ENCODE data around the gene CIRBP. TPM values are rescaled to one million over a fixed set of nuclear protein-coding genes. Genes with fewer than 3 reads are reported as not detected.
"Not testable (repeated sequence)": the region's sequence is repeated elsewhere in the genome, so short reads cannot be mapped to it uniquely, and the experiment has no call there.

CIRBP gene
- total and polyA plus RNA-seq, 2 donors, result 229 to 693 TPM

DNA sequence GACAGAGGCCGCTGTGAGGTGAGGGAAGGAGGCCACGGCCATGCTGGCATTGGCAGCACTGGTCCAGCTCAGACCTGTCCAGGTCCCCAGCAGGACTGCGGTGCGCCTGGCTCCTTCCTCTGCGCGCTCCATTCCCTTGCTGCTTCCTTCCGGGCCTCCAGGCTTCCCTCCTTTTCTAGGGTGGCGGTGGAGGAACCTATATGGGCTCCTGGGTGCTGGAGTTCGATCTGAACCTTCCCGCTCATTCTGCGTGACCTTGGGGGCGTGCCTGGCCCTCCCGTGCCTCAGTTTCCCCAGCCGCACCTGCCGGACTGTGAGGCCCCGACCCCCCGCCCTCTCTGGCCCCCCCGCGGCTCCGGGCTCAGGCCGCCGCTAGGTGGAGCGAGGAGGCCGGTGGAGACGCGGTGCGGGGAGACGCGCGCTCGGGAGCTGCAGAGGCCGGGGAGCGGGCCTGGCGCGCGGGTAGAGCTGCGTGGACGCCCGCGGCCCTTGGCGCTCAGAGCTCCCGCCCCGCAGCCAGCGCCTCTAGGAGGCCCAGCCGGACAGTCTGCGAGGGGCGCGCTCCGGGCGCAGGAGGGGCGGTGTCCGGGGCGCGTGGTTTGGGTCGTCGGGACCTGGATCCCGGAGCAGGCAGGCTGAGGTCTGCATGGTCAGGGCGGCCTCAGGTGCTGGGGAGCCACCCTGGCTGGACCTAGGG lies 46.5 kb downstream of the CIRBP start:
- Histone ChIP-seq H3K27me3 (ENCODE audit: control insufficient read depth in 2 of 2, insufficient read depth in 1 of 2, low read length in 1 of 2) (peaks cover 24 to 76% of the 10 kb centered on the region in 2 donors), H3K9me3 (ENCODE audit: control insufficient read depth in 2 of 2, insufficient read depth in 1 of 2, low read length in 1 of 2) (no peaks in the 10 kb centered on the region), H3K4me1 (ENCODE audit: control insufficient read depth in 2 of 2, insufficient read depth in 2 of 2, low read length in 2 of 2) (no peaks in the 10 kb centered on the region), H3K4me3 (ENCODE audit: low read length in 2 of 2) (no peak overlapping the region), H3K36me3 (ENCODE audit: control insufficient read depth in 2 of 2, insufficient read depth in 2 of 2, low read length in 1 of 2) (no peaks in the 10 kb centered on the region), H3K27ac (ENCODE audit: low read depth in 1 of 2, low read length in 1 of 2) (no peak overlapping the region)
- 12% methylated on average over 58 of the region's 58 CpGs for WGBS
- DNase-seq (ENCODE audit: low read depth in 6 of 9, low spot score in 9 of 9), result peak in 3 of 9 donors; percentile 7 to 31 (median 8)

DNA sequence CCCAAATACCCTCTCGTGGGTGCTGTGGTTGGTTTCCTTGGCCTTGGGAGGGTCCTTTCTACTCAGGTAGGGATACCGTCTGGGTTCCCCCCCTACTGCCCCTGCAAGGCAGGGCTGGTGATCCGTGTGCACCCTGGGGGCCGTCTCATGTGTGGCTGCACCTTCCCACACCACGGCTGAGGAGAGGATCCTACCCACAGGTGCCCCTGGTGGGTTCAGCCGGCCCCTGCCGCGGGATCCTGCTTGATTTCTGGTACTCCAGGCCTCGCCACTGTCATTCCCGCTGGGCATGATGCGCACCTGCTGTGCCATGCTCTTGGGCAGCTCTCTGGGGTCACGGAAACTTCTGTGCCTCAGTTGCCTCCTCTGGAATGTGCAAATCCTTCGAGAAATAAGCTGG lies 47.3 kb downstream of the CIRBP start:
- no peaks in the 10 kb centered on the region for H3K9me3 ChIP-seq (ENCODE audit: control insufficient read depth in 2 of 2, insufficient read depth in 1 of 2, low read length in 1 of 2)
- no peak overlapping the region for H3K4me3 ChIP-seq (ENCODE audit: low read length in 2 of 2)
- H3K27me3 ChIP-seq (ENCODE audit: control insufficient read depth in 2 of 2, insufficient read depth in 1 of 2, low read length in 1 of 2), result peaks cover 24 to 75% of the 10 kb centered on the region in 2 donors
- no peaks in the 10 kb centered on the region for H3K4me1 ChIP-seq (ENCODE audit: control insufficient read depth in 2 of 2, insufficient read depth in 2 of 2, low read length in 2 of 2)
- no peak for DNase-seq (ENCODE audit: low read depth in 6 of 9, low spot score in 9 of 9)
- no peak overlapping the region for H3K27ac ChIP-seq (ENCODE audit: low read depth in 1 of 2, low read length in 1 of 2)
- no peaks in the 10 kb centered on the region for H3K36me3 ChIP-seq (ENCODE audit: control insufficient read depth in 2 of 2, insufficient read depth in 2 of 2, low read length in 1 of 2)
- 79% methylated on average over 13 of the region's 13 CpGs for WGBS

- H3K4me1 ChIP-seq (ENCODE audit: control insufficient read depth in 2 of 2, insufficient read depth in 2 of 2, low read length in 2 of 2), result no peaks in the 10 kb centered on the region
- DNase-seq (ENCODE audit: low read depth in 6 of 9, low spot score in 9 of 9), result no peak
- 82% methylated on average over 17 of the region's 17 CpGs for WGBS
- no peak overlapping the region for H3K27ac ChIP-seq (ENCODE audit: low read depth in 1 of 2, low read length in 1 of 2)
- H3K9me3 ChIP-seq (ENCODE audit: control insufficient read depth in 2 of 2, insufficient read depth in 1 of 2, low read length in 1 of 2), result no peaks in the 10 kb centered on the region
- H3K4me3 ChIP-seq (ENCODE audit: low read length in 2 of 2), result no peak overlapping the region
- no peaks in the 10 kb centered on the region for H3K36me3 ChIP-seq (ENCODE audit: control insufficient read depth in 2 of 2, insufficient read depth in 2 of 2, low read length in 1 of 2)
- H3K27me3 ChIP-seq (ENCODE audit: control insufficient read depth in 2 of 2, insufficient read depth in 1 of 2, low read length in 1 of 2), result peaks cover 26 to 82% of the 10 kb centered on the region in 2 donors
These were observed 48.3 kb downstream of the CIRBP start for GRCh38 chr19:1317274-1318003.

GRCh38 chr19:1318678-1319471 lies 49.7 kb downstream of the CIRBP start:
- Histone ChIP-seq H3K4me1 (ENCODE audit: control insufficient read depth in 2 of 2, insufficient read depth in 2 of 2, low read length in 2 of 2) (no peaks in the 10 kb centered on the region), H3K27me3 (ENCODE audit: control insufficient read depth in 2 of 2, insufficient read depth in 1 of 2, low read length in 1 of 2) (peaks cover 31 to 85% of the 10 kb centered on the region in 2 donors), H3K27ac (ENCODE audit: low read depth in 1 of 2, low read length in 1 of 2) (peak overlapping the region in 1 of 2 donors; percentile 42), H3K4me3 (ENCODE audit: low read length in 2 of 2) (peak overlapping the region in 1 of 2 donors; percentile 52), H3K36me3 (ENCODE audit: control insufficient read depth in 2 of 2, insufficient read depth in 2 of 2, low read length in 1 of 2) (no peaks in the 10 kb centered on the region), H3K9me3 (ENCODE audit: control insufficient read depth in 2 of 2, insufficient read depth in 1 of 2, low read length in 1 of 2) (no peaks in the 10 kb centered on the region)
- DNase-seq (ENCODE audit: low read depth in 6 of 9, low spot score in 9 of 9), result no peak
- WGBS, result 47% methylated on average over 46 of the region's 46 CpGs

DNA sequence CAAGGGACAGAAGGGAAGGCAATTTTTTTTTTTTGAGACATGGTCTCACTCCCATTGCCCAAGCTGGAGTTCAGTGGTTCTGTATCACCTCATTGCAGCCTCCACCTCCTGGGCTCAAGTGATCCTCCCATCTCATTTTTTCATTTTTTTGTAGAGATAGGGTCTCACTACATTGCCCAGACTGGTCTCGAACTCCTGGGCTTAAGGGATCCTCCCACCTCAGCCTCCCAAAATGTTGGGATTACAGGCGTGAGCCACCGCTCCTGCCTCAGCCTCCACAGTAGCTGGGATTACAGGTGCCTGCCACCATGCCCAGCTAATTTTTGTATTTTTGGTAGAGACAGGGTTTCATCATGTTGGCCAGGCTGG lies 51.1 kb downstream of the CIRBP start:
- not testable (repeated sequence) for H3K4me1 ChIP-seq (ENCODE audit: control insufficient read depth in 2 of 2, insufficient read depth in 2 of 2, low read length in 2 of 2); H3K4me3 ChIP-seq (ENCODE audit: low read length in 2 of 2); H3K36me3 ChIP-seq (ENCODE audit: control insufficient read depth in 2 of 2, insufficient read depth in 2 of 2, low read length in 1 of 2); H3K9me3 ChIP-seq (ENCODE audit: control insufficient read depth in 2 of 2, insufficient read depth in 1 of 2, low read length in 1 of 2); DNase-seq (ENCODE audit: low read depth in 6 of 9, low spot score in 9 of 9); H3K27ac ChIP-seq (ENCODE audit: low read depth in 1 of 2, low read length in 1 of 2)
- WGBS, result 91% methylated on average over 3 of the region's 3 CpGs
- H3K27me3 ChIP-seq (ENCODE audit: control insufficient read depth in 2 of 2, insufficient read depth in 1 of 2, low read length in 1 of 2), result peaks cover 43 to 85% of the 10 kb centered on the region in 2 donors

GRCh38 chr19:1321539-1321938 lies 52.4 kb downstream of the CIRBP start:
- no peak overlapping the region for H3K27ac ChIP-seq (ENCODE audit: low read depth in 1 of 2, low read length in 1 of 2)
- no peak overlapping the region for H3K4me3 ChIP-seq (ENCODE audit: low read length in 2 of 2)
- WGBS, result 95% methylated on average over 9 of the region's 9 CpGs
- H3K36me3 ChIP-seq (ENCODE audit: control insufficient read depth in 2 of 2, insufficient read depth in 2 of 2, low read length in 1 of 2), result no peaks in the 10 kb centered on the region
- DNase-seq (ENCODE audit: low read depth in 6 of 9, low spot score in 9 of 9), result no peak
- H3K4me1 ChIP-seq (ENCODE audit: control insufficient read depth in 2 of 2, insufficient read depth in 2 of 2, low read length in 2 of 2), result peaks cover 0 to 7% of the 10 kb centered on the region in 2 donors
- H3K9me3 ChIP-seq (ENCODE audit: control insufficient read depth in 2 of 2, insufficient read depth in 1 of 2, low read length in 1 of 2), result peaks cover 0 to 10% of the 10 kb centered on the region in 2 donors
- H3K27me3 ChIP-seq (ENCODE audit: control insufficient read depth in 2 of 2, insufficient read depth in 1 of 2, low read length in 1 of 2), result peaks cover 39 to 85% of the 10 kb centered on the region in 2 donors

GRCh38 chr19:1322198-1322981 lies 53.3 kb downstream of the CIRBP start:
- peaks cover 0 to 9% of the 10 kb centered on the region in 2 donors for H3K4me1 ChIP-seq (ENCODE audit: control insufficient read depth in 2 of 2, insufficient read depth in 2 of 2, low read length in 2 of 2)
- peaks cover 33 to 84% of the 10 kb centered on the region in 2 donors for H3K27me3 ChIP-seq (ENCODE audit: control insufficient read depth in 2 of 2, insufficient read depth in 1 of 2, low read length in 1 of 2)
- no peaks in the 10 kb centered on the region for H3K36me3 ChIP-seq (ENCODE audit: control insufficient read depth in 2 of 2, insufficient read depth in 2 of 2, low read length in 1 of 2)
- no peak overlapping the region for H3K27ac ChIP-seq (ENCODE audit: low read depth in 1 of 2, low read length in 1 of 2)
- H3K4me3 ChIP-seq (ENCODE audit: low read length in 2 of 2), result no peak overlapping the region
- 94% methylated on average over 16 of the region's 16 CpGs for WGBS
- peaks cover 0 to 10% of the 10 kb centered on the region in 2 donors for H3K9me3 ChIP-seq (ENCODE audit: control insufficient read depth in 2 of 2, insufficient read depth in 1 of 2, low read length in 1 of 2)
- no peak for DNase-seq (ENCODE audit: low read depth in 6 of 9, low spot score in 9 of 9)

- Histone ChIP-seq H3K4me3 (ENCODE audit: low read length in 2 of 2) (no peak overlapping the region), H3K27ac (ENCODE audit: low read depth in 1 of 2, low read length in 1 of 2) (no peak overlapping the region)
- 82% methylated on average over 12 of the region's 12 CpGs for WGBS
These were observed 55.2 kb downstream of the CIRBP start for GRCh38 chr19:1324249-1324805.

More at GRCh38 chr19:1324249-1324805, 55.2 kb downstream of the CIRBP start:
- no peak for DNase-seq (ENCODE audit: low read depth in 6 of 9, low spot score in 9 of 9)
- H3K4me1 ChIP-seq (ENCODE audit: control insufficient read depth in 2 of 2, insufficient read depth in 2 of 2, low read length in 2 of 2), result peaks cover 0 to 11% of the 10 kb centered on the region in 2 donors
- no peaks in the 10 kb centered on the region for H3K36me3 ChIP-seq (ENCODE audit: control insufficient read depth in 2 of 2, insufficient read depth in 2 of 2, low read length in 1 of 2)
- peaks cover 0 to 10% of the 10 kb centered on the region in 2 donors for H3K9me3 ChIP-seq (ENCODE audit: control insufficient read depth in 2 of 2, insufficient read depth in 1 of 2, low read length in 1 of 2)
- peaks cover 29 to 68% of the 10 kb centered on the region in 2 donors for H3K27me3 ChIP-seq (ENCODE audit: control insufficient read depth in 2 of 2, insufficient read depth in 1 of 2, low read length in 1 of 2)

Measured in thymus (tissue), 11 donors.